Kidney glomerular epithelial cell (primary cell): ENCODE data around the gene SRGAP2B.
"Not testable (repeated sequence)": the region's sequence is repeated elsewhere in the genome, so short reads cannot be mapped to it uniquely, and the experiment has no call there.

Experiments used
- DNase-seq: peaks from one replicate; lab custom pipeline; 2025; lab: John Stamatoyannopoulos, UW

Gene SRGAP2B

DNA sequence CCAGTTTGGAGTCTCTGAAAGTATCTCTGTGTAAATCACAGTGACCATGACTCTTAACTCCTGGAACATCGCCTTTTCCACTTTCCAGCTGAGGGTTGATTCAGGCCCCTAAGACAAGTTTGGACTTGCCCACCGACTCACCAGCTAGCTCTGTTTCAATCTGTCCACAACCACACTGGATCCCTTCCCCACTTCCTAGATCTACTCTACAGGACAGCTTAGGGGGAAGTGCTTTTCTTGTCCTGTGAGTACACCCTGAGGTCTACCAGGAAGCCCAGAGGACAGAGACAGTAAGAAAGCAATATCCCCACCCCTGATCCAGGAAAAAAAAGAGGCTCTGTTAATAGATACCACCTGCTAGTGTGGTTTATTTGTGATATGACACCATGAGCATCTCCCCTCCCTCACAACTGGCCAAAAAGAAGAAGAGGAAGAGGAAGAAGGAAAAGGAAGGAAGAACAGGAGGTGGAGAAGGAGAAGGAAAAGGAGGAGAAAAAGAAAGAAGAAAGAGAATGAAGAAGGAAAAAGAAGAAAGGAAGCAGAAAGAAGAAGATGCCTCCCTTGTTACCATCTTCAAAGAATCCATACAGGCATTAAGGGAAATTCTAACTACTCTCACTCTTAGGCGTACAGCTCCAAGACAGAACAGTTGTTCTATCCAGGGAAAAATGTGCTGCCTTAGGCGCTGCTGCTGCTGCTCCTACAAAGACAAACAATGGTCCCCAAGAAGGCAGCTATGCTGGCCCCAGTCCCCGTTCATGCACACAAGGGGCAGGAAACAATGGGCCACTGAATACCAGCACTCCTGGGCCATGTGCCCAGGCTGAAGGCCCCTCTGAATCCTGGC lies 96.8 kb downstream of the SRGAP2B start:
- DNase-seq = not testable (repeated sequence)

GRCh38 chr1:144995833-144996410 lies 99.2 kb downstream of the SRGAP2B start:
- DNase-seq = not testable (repeated sequence)

DNA sequence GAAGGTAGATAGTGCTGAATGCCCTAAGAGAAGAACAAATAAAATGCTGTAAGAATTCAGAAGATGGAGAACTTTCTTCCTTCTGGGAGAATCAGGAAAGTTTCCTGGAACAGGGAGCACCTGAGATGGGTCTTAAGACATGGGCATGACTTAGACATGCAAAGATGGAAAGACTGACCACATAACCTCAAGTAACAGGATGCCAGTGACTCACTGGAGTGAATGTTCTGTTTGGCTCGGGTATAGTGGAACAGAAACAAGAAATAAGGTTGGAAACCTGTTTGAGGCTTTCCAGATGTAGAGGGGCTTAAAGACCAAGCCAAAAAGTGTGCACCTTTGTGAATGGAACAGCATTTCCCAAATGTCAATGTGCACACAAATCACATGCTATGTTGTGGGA lies 102.2 kb downstream of the SRGAP2B start:
- peak; percentile 1 for DNase-seq

DNA sequence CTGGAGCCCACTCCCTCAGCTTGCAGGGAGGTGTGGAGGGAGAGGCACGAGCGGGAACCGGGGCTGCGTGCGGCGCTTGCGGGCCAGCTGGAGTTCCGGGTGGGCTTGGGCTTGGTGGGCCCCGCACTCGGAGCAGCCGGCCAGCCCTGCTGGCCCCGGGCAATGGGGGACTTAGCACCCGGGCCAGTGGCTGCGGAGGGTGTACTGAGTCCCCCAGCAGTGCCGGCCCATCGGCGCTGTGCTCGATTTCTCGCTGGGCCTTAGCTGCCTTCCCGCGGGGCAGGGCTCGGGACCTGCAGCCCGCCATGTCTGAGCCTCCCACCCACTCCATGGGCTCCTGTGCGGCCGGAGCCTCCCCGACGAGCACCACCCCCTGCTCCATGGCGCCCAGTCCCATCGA lies 104.5 kb downstream of the SRGAP2B start:
- DNase-seq = not testable (repeated sequence)

DNA sequence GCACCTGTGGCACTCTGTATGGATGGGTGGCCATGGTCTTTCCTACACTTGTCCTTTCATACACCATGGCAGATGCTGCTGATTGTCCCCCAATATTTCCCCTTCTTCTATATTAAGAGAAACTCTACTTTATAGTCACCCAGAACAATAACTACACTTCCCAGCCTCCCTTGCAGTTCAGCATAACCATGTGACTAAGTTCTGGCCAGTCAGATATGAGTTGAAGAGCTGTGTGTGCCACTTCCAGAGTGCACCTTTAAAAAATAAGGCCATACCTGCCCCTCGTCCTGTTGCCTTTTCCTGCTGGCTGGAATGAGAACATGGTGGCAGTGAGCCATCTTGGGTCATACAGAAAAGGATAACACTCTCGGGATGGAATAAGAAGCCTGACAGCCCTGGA lies 108.0 kb downstream of the SRGAP2B start:
- DNase-seq = not testable (repeated sequence)

DNA sequence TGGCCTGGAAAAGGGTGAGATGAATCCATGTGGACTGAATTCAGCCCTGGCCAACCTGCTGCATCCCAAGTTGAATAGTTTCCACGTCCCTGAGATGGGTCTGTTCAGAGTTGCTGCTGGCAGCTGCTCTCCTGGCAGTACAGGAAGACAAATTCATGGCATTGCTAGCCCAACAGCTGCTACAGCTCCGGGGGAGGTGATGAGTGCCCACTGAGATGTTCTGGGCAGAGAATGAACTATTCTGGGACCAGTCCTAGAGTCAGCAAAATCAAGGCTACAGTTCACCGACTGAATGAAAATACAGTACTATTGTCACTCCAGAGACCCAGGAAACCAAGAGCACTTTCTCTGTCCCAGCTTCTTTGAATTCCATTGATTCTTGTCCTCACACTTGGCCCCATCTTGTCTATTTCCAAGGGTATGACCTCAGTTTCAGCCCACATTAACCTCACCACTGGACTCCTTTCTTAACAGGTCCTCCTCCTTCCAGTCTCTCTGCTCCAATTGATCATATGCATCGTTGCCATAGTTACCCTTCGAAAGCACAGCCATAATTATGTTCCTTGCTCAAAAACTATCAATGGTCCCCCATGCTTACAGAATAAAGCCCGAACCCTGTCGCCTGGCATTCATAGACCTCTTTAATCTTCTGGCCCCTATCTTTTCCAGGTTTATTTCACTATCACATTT lies 108.8 kb downstream of the SRGAP2B start:
- not testable (repeated sequence) for DNase-seq

DNA sequence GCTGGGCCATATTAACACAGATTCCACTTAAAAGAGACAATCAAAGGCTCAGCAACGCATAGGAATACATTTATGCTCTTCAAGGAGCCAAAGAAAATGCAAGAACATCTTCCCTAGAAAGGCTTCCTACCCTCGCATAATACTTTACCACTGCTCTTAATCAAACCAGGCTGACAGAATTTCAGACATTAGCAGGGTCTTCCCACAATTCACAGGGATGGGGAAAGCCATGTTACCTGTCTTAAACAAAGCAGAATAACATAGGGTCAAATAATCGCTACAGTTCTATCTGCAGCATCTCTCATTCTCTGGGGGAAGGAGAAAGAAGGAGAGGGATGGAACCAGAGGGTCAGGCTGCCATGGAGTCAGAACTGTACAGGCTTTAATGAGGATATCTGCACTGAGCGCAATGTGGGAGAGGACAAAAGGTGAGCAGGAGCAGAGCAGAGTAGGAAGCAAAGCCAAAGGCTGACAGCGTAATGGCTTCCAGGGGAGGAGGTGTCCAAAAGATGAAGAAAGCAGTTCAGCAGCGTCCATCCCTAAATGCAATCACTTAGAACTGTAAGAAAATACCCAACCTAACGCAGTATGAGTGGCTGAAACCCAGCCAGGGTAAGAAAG lies 109.5 kb downstream of the SRGAP2B start:
- DNase-seq = not testable (repeated sequence)

GRCh38 chr1:144982802-144983525 lies 112.2 kb downstream of the SRGAP2B start:
- not testable (repeated sequence) for DNase-seq

DNA sequence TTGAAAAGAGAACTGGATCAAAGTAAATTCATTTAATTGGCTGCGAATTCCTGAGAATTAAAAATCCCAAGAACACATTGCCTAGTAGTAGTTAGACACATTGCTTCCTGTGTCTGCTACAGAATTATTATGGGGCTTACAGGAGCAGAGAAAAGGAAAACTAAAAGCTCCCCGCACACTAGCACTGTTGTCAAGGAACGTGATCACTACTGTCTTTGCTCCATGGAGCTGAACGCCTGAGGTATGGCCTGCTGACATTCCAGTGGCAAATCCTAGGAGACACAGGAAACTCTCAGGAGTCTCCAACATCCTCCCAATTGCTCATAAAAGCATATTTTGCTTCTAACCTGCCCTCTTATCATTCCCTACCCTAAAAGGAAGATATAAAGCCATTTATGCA lies 114.0 kb downstream of the SRGAP2B start:
- DNase-seq = not testable (repeated sequence)

DNA sequence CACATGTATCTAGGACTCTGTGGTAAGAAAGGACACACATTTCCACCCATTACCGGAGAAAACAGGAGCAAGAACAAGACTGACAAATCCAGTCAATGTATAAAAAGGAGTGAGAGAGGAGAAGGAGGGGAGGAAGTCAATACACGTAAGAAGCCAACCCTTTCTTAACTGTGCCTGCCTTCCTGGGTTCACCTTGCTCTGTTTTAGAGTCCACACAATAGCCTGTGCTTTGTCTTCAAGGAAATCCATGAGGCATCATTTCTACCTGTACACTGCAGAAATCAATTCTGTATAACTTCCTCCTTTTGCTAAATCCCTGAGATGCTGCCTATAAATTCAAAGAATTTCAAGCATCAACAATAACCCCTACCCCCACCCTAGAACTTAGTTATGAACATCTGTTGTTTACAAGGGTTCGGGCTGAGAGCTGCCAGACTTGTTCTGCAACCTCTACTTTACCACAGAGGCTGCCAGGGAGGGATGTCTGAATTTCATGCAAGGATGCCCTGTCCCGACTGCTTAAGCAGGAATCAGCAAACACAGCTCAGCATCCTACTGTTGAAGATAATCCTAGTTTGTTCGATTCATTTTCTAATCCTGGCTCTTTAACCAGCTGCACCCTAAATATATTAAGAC lies 115.0 kb downstream of the SRGAP2B start:
- not testable (repeated sequence) for DNase-seq

DNA sequence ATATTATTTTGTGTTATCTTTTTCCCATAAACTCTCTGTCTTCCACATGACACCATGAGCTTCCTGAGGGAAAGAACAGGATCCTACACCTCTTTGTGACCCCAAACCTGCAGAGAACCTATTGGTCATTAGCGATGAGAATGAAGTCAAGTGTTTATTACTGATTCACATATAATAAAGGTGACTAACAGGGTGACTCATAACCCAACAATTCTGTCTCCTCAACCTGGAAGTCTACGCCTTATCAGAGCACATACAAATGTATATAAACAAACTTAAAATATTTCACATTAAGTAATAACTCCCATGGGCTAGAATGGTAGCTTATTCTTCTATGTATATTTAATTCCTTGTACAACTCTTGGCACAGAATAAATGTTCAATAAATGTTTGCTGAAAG lies 117.3 kb downstream of the SRGAP2B start:
- DNase-seq = not testable (repeated sequence)

GRCh38 chr1:144971936-144972335 lies 123.2 kb downstream of the SRGAP2B start:
- DNase-seq = not testable (repeated sequence)

- DNase-seq = not testable (repeated sequence)
Observed at GRCh38 chr1:144966488-144966887, 128.6 kb downstream of the SRGAP2B start.

DNA sequence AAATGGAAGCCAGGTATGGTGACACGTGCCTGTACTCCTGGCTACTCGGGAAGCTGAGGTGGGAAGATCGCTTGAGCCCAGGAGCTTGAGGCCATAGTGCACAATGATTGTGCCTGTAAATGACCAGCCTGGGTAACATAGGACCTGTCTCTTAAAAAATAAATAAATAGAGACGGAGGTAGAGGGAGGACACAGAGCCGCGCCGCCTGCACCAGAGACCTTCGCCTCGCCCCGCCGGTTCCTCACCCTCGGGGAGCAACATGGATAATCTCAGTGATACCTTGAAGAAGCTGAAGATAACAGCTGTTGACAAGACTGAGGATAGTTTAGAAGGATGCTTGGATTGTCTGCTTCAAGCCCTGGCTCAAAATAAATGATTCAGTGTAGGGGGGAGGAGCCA lies 130.4 kb downstream of the SRGAP2B start:
- DNase-seq = not testable (repeated sequence)

GRCh38 chr1:144964186-144964585 lies 130.9 kb downstream of the SRGAP2B start:
- DNase-seq = not testable (repeated sequence)

DNA sequence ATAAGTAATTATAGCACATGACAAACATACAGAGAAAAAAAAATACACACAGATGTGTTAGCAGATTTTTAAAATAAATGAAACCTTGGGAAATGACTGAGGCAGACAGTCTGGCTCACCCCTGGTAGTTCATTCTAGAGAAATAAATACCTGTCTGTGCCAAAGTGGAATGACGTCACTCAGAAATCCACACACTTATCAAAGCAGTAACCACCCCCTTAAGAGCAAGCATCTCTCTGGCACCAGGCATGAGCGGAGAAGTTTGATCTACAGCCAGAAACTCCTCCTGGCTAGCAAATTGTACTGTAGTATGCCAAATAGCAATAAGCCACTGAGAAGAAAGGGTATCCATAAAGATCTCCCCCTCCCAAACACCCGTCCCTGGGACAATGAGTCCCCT lies 131.6 kb downstream of the SRGAP2B start:
- not testable (repeated sequence) for DNase-seq

DNA sequence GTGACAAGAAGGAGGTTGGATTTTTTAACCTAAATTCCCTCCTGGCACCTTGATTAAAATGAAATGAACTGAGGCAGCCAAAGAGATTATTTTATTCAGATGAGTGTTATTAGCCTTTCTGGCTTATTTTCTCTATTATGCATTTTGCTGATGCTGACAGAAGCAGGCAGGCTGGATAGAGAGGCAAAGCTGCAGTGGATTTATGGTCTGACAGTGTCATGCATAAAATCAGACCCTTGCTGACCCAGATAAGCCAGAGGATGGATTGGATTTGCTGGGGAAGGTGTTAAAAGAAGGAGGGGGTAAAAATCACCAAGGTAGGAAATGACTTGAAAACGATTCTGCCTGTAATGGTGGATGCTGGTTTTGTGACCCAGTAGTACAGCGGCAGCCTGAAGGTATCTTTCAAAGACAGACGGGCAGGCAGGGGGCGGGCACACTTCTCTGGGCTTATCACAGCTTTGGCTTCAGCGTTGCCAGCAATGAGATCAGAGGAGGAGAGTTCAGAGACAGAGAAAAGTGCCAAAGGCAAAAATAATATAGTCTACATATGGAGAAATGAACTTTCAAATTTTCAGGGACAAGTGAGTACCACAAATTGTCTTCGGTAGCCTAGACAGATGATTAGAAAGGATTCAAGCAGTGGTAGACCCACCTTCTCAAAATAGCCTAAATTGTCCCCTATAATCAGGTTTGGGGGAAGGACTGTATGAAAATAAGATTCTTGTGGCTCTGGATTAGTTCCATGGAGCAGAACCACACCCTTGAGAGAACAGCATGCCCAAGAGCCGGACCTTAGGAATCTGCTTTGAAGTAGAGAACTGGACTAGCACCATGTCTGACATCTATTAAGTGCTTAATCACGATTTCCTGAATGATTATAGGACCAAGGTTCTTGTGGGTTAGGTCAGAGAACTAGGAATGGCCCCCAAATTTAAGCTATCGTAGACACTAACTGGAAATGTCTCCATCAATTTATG lies 133.2 kb downstream of the SRGAP2B start:
- DNase-seq = not testable (repeated sequence)

GRCh38 chr1:144960929-144961488 lies 134.1 kb downstream of the SRGAP2B start:
- DNase-seq = not testable (repeated sequence)

DNA sequence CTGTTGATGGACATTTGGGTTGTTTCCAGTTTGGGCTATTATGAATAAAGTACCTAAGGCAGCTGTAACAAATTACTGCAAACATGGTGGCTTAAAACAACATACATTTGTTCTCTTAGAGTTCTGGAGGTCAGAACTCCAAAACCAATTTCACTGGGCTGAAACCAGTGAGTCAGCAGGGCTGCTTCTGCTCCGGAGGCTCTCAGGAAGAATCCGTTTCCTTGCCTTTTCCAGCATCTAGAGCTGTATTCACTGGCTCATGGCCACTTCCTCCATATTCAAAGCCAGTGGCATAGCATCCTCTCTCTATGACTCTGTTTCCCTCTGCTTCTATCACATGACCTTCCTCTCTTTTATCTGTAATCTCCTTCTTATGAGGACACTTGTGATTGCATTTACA lies 146.7 kb downstream of the SRGAP2B start:
- not testable (repeated sequence) for DNase-seq
